Glomerular endothelial cell (primary cell): ENCODE measurements around the gene NOXA1. TPM values are rescaled to one million over a fixed set of nuclear protein-coding genes. Genes with fewer than 3 reads are reported as not detected.
"Not testable (repeated sequence)": the region's sequence is repeated elsewhere in the genome, so short reads cannot be mapped to it uniquely, and the experiment has no call there.

Experiments
- DNase-seq: peaks from one replicate; pipeline ENCODE4 v3.0.0-alpha.2; 2011; ENCODE audit warnings: low read depth, low spot score; ENCODE audit errors: extremely low read depth
- total RNA-seq: library from RNA; depleted of rRNA; stranded (reverse); fragments of >200 nt; gene quantifications from 2 replicates; pipeline ENCODE4 v1.2.3, GENCODE V29; 2015

NOXA1 gene
- total RNA-seq, 1 donor from 2014 or later: 1.2 TPM

DNA sequence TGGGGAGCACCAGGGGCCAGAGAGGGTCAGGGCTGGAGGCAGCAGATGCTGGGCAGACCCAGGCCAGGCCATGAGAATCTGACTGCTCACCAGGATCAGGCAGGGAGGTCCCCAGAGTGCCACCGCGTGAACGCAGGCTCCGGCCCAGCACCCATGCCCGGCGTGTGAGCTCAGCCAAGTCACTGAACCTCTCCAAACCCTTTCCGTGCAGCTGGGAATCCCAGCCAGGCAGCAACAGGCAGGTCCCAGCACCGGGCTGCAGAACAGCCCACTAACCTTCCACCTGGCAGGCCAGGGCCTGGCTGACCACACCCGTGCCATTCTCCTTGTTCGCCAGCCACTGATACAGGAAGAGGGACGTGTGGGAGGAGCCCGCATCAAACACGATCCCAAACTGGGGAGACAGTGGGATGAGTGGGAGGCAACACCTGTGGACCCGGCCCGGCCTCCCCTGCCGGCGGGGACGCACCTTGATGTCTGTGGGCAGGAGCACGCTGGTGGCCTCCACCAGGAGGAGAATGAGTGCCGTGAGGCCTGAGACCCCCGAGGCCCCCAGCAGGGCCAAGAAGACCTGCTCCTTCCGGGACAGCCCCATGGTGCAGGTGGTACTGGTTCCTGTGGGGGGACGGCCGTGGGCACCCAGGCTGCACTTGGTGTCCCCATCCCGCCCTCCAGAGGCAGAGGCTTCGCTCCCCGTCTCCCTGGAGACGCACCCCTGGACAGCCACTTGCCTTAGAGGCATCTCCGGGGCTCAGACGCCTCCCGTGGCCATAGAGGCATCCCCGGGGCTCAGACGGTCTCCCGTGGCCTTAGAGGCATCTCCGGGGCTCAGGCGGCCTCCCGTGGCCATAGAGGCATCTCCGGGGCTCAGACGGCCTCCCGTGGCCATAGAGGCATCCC, 14.7 kb downstream of the NOXA1 start:
- no peak for DNase-seq

DNA sequence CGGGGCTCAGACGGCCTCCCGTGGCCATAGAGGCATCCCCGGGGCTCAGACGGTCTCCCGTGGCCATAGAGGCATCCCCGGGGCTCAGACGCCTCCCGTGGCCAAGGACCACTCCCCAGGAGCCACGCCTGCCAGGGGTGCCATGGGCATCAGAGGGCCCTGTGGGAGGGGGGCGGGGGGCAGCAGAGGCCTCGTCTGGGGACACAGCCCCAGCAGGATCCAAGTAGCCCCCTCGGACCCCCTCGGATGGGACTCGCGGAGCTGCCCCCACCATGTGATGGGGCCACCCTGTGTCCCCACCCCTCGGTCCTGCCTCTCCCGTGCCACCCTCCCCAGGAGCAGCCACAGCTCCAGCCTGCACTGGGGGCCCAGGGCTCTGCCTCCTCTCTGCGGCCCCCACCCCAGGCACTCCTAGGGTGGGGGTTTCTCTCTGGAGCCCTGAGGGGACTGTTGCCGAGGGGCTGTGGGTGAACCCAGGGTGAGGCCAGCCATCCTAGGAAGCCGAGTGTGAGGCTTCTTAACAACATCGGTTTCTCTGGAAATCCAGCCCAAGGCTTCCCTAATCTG, 15.5 kb downstream of the NOXA1 start:
- DNase-seq: no peak

DNA sequence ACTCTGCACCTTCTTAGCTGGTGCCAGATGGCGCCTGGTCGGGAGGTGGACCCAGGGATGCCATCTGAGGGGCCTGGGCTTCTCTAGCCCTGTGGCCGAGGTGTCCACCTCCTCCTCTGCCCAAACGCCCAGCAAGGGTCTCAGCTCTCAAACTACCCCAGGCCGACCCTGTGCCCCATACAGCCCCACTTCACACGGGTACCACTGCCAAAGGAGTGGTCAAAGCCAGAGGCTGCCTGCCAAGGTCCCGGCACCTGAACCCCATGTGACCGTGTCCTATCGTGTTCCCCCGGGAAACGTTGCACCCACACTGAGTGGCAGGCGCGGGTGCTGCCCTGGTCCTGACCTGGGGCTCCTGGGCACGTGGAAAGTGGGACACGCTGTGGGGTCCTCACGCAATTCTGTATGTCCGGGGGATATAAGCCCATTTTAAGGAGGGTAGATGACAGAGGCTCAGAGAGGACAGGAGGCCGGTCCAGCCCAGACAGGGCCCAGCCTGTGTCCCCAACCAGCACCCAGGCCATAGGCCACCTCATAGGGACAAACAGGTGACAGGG, 16.0 kb downstream of the NOXA1 start:
- no peak for DNase-seq

DNA sequence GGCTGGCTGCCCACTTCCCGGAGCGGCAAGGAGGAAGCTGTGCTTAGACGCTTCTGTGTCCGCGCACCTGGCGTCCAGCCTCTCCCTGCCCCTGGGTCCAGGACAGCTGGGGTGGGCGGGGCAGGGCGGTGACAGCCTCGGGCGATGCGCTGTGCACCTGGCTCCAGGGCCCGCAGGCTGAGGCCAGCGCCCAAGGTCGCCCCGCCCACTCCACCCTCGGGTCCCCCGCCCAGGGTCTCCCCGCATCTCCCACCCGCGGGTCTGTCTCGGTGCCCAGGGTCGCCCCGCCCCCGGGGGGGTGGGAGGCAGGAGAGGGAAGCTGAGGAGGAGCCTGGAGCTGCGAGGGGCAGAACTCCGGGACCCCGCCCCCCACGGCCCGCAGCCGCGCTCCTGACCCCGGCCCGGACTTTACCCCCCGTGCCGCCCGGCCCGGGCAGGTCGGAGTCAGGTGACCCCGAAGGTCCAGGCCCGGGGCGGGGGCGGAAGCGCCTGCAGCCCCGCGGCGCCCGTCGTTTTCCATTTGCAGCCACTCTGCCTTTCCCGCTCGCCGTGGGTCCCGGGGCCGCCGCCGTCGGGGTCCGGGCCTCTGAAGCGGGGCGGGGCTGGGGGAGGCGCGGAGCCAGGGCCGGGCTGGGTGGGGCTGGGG, 18.2 kb downstream of the NOXA1 start, which contains the start of gene ENTPD8:
Gene ENTPD8, minus strand, starts transcription at position 69 of the 646 bp plus-strand sequence. CDS start 3,072 bp downstream, outside the sequence.
- DNase-seq: no peak

DNA sequence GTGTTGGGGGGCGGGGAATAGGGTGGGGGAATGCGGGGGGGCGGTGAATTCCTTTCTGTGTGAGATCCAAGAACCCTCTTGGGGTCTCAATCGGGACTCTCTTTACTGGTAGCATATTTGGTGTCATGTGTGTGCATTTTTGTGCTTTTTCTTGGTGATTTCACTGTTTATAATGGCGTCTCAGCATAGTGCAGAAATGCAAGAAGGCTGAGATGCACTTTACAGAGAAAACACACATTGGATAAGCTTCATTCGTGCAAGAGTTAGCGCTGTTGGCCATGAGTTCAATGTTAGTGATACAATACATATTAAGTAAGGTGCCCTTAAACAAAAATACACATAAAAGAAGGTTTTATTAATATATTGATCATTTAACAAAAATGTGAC, 18.7 kb downstream of the NOXA1 start:
- DNase-seq: no peak

DNA sequence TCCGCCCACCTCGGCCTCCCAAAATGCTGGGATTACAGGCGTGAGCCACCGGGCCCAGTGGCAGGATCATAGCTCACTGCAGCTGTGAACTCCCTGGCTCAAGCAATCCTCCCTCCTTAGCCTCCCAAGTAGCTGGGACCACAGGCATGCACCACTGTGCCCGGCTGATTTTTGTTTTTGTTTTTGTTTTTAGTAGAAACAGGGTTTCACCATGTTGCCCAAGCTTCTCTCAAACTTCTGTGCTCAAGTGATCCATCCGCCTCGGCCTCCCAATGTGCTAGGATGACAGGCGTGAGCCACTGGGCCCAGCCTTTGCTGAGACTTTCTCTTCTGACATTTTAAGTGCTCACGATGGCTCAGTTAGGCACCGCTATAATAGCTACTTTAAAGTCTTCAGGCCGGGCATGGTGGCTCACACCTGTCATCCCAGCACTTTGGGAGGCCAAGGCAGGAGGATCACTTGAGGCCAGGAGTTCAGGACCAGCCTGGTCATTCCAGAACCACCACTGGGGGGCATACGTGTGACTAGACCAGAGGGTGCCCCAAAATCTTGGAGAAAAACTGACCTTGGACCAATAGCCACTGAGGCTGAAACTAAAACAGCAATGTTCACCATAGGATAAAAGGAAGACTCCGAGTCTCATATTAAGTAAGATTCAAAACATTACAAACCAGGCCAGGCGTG, 21.1 kb downstream of the NOXA1 start:
- DNase-seq: no peak

DNA sequence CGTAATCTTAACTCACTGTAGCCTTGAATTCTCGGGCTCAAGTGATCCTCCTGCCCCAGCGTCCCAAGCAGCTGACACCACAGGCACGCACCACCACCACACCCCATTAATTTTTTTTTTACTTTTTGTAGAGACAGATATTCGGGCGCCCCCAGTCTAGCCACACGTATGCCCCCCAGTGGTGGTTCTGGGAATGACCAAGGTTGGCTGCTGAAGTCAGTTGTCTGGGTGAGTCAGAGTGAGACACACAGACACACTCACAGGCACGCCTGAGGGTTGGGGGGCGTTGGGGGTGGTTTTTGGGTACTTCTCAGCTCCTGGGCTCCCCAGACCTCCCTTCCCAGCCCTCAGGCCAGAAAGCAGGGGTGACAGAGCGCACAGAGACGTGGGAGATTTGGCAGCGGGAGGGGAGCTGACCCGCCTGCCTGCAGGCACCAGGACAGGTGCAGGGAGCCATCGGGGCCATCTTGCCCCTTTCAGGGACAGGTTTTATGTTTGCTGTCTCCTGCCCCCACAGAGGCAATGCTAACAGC, 22.1 kb downstream of the NOXA1 start:
- DNase-seq: no peak

DNA sequence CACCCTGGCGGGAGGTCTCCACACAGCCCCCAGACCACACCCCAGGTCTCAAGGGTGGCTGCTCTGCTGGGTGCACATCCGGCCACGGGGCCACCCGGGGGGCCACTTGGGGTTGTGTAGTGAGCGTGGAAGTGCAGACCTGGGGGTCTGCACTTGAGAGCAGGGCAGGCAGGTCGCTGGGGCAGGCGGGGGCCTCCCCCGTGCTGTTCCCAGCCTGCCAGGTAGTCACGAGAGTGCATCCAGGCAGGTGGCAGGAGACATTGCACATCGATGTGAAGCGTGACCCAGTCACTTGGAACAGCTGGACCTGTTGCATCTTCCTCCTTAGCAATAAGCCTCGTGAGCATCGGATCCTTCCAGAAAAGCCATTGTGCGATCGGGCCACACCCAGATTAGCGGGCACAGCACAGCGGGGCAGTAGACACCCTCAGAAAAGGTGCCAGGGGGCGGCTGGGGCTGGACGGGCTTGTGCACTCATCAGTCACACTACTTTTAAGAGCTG, 22.8 kb downstream of the NOXA1 start:
- no peak for DNase-seq

DNA sequence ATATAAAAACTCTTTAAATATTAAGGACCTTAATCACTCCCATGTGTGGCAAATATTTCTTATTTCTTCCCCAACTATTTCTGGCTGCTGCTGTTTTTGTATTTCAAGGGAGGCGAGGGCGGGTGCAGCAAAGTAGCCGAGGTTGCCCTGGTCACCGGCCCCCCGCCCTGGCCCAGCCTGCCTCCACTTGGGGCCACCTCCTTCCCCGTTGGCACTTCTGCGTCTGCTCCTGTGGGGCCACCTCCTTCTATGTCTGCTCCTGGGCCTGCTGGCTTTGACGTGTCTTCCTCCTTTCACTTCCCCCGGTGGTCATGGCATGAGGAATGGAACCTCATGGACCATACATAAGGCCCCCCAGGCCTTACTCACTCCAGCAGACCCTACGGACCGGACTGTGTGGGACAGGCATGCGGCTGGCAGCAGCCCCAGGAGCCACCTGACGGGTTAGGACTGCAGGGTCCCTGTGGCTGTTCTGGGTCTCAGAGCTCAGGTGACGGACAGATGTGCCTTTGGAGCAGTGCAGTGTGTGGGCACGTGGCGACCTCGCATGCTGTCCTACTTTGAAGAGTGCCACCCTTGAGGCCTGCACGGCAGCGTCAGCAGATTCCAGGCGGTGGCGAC, 23.8 kb downstream of the NOXA1 start:
- no peak for DNase-seq

DNA sequence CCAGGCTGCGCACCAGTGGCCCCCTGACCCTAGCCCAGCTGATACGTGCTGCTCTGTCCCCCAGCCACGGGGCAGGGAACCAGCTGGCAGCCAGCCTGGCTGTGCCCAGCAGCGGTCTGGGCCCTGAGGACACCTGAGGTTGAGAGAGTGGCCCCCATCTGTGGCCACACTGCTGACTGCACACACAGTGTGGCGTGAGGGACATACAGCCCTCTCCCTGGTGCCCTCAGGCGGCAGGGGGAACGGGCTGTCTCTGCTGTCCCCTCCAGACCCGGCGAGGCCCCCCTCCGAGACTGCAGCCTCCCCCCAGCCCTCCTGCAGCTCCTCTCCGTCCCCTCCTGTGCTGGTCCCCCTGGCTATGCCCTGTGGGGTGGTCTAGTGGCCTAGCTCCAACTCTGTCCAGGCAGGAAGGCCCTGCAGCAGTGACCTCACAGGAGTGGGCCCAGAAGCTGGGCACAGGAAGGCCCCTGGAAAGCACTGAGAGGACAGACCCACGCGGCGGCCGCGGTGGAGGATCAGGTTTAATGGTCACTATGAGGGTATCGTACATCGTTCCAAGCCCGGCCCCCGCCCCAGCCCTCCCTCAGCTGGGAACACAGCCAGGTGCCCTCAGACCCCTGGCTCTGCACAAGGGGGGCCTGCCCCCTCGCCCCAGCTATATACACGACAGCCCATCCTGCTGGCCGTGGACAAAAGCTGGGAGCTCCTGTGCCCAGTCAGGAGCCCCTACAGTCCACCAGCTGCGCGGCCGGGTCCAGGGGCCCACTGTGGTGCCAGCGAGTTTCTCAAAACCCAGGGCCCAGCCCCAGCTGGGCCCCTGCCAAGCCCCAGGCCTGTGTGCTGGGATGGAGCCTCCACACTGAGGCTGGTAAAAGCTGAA, 24.8 kb downstream of the NOXA1 start:
- no peak for DNase-seq

DNA sequence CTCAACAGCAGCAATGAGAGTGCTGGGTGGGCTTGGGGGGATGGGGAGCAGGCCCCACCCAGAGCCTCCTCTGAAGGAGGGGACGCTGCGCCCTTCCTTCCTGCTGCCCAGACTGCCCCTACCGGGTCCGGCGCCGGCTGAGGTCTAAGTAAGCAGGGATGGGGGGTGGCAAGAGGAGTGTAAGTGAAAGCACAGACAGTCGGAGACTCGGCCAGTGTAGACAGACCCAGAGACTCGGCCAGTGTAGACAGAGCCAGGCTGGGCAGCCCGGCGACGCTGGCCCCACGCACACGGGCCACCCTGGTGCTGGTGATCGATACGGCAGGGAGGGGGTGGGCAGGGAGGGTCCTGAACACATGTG, 25.4 kb downstream of the NOXA1 start:
- DNase-seq: no peak

DNA sequence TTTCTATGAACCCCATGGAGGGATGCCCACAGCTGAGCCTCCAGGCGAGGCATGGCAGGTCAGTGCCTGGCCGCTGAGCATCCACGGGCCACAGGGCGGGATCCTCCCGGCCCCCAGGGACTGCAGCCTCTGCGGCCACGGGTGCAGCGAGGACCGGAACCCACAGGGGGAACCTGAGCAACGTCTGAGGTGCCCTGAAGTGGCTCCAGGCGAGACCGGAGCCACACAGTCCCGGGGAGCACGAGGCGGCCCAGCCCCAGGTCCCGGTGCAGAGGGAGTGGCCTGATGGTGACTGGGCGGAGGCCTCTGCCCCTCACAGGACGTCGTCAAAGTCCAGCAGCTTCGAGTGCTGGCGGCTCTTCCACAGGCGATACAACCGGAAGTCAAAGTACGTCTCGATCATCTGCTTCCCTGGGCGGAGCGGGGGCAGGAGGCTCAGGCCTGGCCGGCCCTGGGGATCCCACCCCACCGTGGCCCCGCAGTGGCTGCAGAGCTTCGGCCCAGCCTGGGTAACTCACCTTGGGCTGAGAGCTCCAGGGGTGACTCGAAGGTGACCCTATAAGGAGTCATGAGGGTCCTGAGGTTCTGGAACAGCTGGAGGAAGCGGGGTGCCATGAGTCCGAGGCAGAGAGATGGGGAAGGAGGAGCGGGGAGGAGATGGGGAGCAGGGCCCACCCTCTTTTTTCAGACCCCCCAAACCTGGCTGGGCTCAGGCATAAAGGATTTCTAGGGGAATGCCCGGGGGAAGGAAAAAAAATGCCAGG, 26.1 kb downstream of the NOXA1 start:
- DNase-seq: no peak

DNA sequence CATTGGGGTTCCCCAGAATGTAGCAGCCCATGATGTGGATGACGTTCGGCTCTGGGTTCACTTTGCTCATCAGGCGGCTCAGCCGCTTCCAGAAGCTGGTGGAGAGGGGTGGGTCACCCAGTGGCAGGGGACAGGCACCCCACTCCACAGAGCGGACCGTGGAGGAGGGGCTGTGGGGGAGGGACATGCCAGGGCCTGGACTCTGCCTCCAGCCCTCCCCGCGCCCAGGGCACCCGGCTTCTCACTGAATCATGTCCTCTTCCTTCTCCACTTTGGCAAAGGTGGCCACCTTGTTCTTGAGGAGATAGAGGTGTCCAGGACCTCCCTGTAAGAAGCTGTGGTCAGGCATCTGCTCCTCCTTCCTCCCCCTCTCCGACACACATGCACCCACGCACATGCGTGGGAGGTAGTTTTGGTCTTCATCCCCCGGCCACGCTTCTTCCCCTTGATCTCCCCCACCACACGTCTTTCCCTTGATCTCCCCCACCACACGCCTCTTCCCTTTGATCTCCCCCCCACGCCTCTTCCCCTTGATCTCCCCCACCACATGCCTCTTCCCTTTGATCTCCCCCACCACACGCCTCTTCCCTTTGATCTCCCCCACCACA, 26.8 kb downstream of the NOXA1 start:
- no peak for DNase-seq

DNA sequence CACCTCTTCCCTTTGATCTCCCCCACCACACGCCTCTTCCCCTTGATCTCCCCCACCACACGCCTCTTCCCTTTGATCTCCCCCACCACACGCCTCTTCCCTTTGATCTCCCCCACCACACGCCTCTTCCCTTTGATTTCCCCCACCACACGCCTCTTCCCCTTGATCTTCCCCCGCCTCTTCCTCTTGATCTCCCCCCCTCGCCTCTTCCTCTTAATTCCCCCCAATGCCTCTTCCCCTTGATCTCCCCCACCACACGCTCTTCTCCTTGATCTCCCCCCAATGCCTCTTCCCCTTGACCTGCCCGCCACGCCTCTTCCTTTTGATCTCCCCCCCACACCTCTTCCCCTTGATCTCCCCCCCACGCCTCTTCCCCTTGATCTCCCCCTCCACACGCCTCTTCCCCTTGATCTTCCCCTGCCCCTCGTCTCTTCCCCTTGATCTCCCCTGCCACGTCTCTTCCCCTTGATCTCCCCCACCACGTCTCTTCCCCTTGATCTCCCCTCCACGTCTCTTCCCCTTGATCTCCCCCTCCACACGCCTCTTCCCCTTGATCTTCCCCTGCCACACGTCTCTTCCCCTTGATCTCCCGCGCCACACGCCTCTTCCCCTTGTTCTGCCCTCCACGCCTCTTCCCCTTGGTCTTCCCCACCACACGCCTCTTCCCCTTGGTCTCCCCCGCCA, 27.5 kb downstream of the NOXA1 start:
- not testable (repeated sequence) for DNase-seq

DNA sequence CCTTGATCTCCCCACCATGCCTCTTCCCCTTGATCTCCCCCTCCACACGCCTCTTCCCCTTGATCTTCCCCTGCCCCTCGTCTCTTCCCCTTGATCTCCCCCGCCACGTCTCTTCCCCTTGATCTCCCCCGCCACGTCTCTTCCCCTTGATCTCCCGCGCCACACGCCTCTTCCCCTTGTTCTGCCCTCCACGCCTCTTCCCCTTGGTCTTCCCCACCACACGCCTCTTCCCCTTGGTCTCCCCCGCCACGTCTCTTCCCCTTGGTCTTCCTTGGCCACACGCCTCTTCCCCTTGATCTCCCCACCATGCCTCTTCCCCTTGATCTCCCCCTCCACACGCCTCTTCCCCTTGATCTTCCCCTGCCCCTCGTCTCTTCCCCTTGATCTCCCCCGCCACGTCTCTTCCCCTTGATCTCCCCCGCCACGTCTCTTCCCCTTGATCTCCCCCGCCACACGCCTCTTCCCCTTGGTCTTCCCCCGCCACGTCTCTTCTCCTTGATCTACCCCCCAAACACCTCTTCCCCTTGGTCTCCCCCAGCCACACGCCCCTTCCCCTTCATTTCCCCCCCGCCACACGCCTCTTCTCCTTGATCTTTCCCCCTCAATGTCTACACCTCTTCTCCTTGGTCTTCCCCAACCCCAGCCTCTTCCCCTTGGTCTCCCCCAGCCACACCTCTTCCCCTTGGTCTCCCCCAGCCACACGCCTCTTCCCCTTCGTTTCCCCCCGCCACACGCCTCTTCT, 28.2 kb downstream of the NOXA1 start:
- not testable (repeated sequence) for DNase-seq

DNA sequence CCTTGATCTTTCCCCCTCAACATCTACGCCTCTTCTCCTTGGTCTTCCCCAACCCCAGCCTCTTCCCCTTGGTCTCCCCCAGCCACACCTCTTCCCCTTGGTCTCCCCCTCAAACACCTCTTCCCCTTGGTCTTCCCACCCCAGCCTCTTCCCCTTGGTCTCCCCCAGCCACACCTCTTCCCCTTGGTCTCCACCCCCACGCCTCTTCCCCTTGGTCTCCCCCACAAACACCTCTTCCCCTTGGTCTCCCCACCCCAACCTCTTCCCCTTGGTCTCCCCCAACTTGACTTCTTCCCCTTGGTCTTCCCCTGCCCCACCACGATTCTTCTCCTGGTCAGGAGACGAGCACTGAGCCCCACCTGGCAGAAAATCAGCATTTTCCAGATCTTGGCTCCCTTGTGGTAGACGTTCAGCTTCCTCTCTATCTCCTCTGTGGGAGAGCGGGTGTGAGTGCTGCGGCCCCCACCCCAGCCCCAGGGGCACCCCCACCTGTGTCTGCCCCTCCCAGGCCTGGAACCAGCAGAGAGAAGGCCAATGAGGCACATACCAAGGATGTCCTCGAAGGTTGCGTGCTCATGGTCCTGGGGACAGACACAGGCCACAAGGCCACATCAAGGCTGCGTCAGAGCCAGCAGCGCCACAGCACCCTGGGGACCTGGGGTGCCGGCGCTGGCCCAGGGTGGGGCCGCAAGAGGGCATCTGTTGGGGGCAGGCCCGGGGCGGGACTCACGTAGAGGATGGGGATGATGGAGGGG, 29.0 kb downstream of the NOXA1 start:
- no peak for DNase-seq
